ENCODE data around the gene CNOT6L.

The CNOT6L gene

DNA sequence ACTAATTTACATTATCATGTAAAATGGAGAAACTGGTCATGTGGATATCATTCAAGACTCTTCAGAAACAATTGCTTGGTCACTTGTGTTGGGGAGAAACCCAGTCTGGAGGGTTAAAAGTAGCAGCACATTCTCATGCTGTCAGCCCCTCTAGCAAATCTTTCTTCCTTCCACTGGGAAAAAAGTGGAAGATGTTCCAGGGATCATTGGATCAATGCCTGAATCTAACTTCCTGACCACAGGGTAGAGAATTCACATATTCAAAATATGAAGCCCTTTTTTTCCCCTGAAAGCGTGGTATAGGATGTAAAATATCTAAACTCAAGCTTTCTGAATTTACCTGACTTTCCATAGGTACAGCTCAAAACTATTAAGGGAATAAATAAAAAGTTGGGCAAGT is 115.5 kb downstream of the CNOT6L start:
- no peak overlapping the region for H3K9ac ChIP-seq (ENCODE audit: low read depth, low read length)
- no peak overlapping the region for H3K4me2 ChIP-seq (ENCODE audit: low read length)
- no peaks in the 10 kb centered on the region for H3K36me3 ChIP-seq (ENCODE audit: insufficient read depth, low read length)
- no peaks in the 10 kb centered on the region for H3K27me3 ChIP-seq (ENCODE audit: control insufficient read depth, insufficient read depth, low read length)
- H3K9me3 ChIP-seq (replicated peaks; ENCODE audit: low read length) = no peaks in the 10 kb centered on the region
- H3K4me1 ChIP-seq (ENCODE audit: control insufficient read depth, insufficient read depth, low read length) = peaks cover 13% of the 10 kb centered on the region
- H3K4me3 ChIP-seq (ENCODE audit: low read length) = no peak overlapping the region

DNA sequence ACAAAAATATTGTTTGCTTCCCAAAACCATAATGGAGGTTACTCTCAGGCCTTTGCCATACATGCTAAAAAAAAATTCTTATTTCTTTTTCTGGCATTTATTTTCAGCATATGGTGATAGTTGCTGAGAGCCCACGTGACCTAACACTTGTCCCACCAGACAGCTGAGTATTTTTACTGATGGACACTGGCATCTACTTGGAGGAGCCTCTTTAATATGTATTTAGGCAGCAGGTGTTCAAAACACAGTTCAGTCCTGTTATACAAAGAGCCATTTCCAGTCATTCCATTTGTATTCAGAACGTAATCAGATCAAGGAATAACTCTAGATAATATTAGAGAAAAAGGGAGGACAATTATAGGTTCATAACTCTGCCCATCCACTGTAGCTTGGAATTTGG is 118.0 kb downstream of the CNOT6L start:
- Histone ChIP-seq H3K9ac (ENCODE audit: low read depth, low read length) (no peak overlapping the region), H3K36me3 (ENCODE audit: insufficient read depth, low read length) (no peaks in the 10 kb centered on the region), H3K9me3 (replicated peaks; ENCODE audit: low read length) (no peaks in the 10 kb centered on the region), H3K4me2 (ENCODE audit: low read length) (no peak overlapping the region), H3K4me3 (ENCODE audit: low read length) (no peak overlapping the region), H3K27me3 (ENCODE audit: control insufficient read depth, insufficient read depth, low read length) (no peaks in the 10 kb centered on the region), H3K4me1 (ENCODE audit: control insufficient read depth, insufficient read depth, low read length) (peaks cover 28% of the 10 kb centered on the region)

GRCh38 chr4:77699731-77700210 is 119.4 kb downstream of the CNOT6L start:
- H3K4me1 ChIP-seq (ENCODE audit: control insufficient read depth, insufficient read depth, low read length) = peaks cover 37% of the 10 kb centered on the region
- H3K9me3 ChIP-seq (replicated peaks; ENCODE audit: low read length) = no peaks in the 10 kb centered on the region
- H3K27me3 ChIP-seq (ENCODE audit: control insufficient read depth, insufficient read depth, low read length) = no peaks in the 10 kb centered on the region
- H3K9ac ChIP-seq (ENCODE audit: low read depth, low read length) = no peak overlapping the region
- peak overlapping the region; percentile 49 for H3K4me2 ChIP-seq (ENCODE audit: low read length)
- H3K4me3 ChIP-seq (ENCODE audit: low read length) = peak overlapping the region; percentile 11
- no peaks in the 10 kb centered on the region for H3K36me3 ChIP-seq (ENCODE audit: insufficient read depth, low read length)

GRCh38 chr4:77697860-77698590 is 121.1 kb downstream of the CNOT6L start:
- Histone ChIP-seq H3K4me3 (ENCODE audit: low read length) (peak overlapping the region; percentile 15), H3K27me3 (ENCODE audit: control insufficient read depth, insufficient read depth, low read length) (no peaks in the 10 kb centered on the region)

DNA sequence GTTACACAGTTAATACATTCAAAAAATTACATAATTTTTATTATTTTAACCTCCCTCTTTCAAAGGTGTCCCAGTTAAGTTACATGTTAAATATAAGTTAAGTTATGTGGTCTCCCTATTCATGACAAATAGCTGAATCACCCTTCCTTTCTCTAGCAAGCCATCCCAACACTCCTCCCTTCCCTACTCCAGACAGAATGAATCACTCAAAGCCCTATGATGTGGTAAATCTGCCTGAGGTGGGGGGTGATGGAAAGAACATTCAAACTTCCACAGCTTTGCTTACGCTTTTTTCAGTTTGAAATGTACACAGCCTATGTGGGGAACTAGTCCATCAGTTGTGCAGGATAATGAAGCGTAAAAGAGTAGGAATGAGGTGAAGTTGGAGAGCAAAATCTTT is 123.4 kb downstream of the CNOT6L start:
- peak overlapping the region; percentile 71 for H3K4me2 ChIP-seq (ENCODE audit: low read length)
- peaks cover 37% of the 10 kb centered on the region for H3K4me1 ChIP-seq (ENCODE audit: control insufficient read depth, insufficient read depth, low read length)
- H3K9me3 ChIP-seq (replicated peaks; ENCODE audit: low read length) = no peaks in the 10 kb centered on the region
- H3K4me3 ChIP-seq (ENCODE audit: low read length) = peak overlapping the region; percentile 17
- H3K27me3 ChIP-seq (ENCODE audit: control insufficient read depth, insufficient read depth, low read length) = no peaks in the 10 kb centered on the region
- no peaks in the 10 kb centered on the region for H3K36me3 ChIP-seq (ENCODE audit: insufficient read depth, low read length)
- H3K9ac ChIP-seq (ENCODE audit: low read depth, low read length) = no peak overlapping the region

More at GRCh38 chr4:77697860-77698590, 121.1 kb downstream of the CNOT6L start:
- Histone ChIP-seq H3K4me2 (ENCODE audit: low read length) (peak overlapping the region; percentile 60), H3K36me3 (ENCODE audit: insufficient read depth, low read length) (no peaks in the 10 kb centered on the region), H3K4me1 (ENCODE audit: control insufficient read depth, insufficient read depth, low read length) (peaks cover 37% of the 10 kb centered on the region), H3K9ac (ENCODE audit: low read depth, low read length) (no peak overlapping the region), H3K9me3 (replicated peaks; ENCODE audit: low read length) (no peaks in the 10 kb centered on the region)

- Histone ChIP-seq H3K27me3 (ENCODE audit: control insufficient read depth, insufficient read depth, low read length) (no peaks in the 10 kb centered on the region), H3K9ac (ENCODE audit: low read depth, low read length) (no peak overlapping the region), H3K36me3 (ENCODE audit: insufficient read depth, low read length) (no peaks in the 10 kb centered on the region), H3K4me3 (ENCODE audit: low read length) (no peak overlapping the region), H3K4me2 (ENCODE audit: low read length) (no peak overlapping the region), H3K9me3 (replicated peaks; ENCODE audit: low read length) (no peaks in the 10 kb centered on the region), H3K4me1 (ENCODE audit: control insufficient read depth, insufficient read depth, low read length) (peaks cover 22% of the 10 kb centered on the region)
Observed at GRCh38 chr4:77692847-77693432, 126.2 kb downstream of the CNOT6L start.

- no peak overlapping the region for H3K4me3 ChIP-seq (ENCODE audit: low read length)
- H3K27me3 ChIP-seq (ENCODE audit: control insufficient read depth, insufficient read depth, low read length) = peaks cover 11% of the 10 kb centered on the region
- no peaks in the 10 kb centered on the region for H3K9me3 ChIP-seq (replicated peaks; ENCODE audit: low read length)
- no peak overlapping the region for H3K4me2 ChIP-seq (ENCODE audit: low read length)
- H3K4me1 ChIP-seq (ENCODE audit: control insufficient read depth, insufficient read depth, low read length) = no peaks in the 10 kb centered on the region
- no peak overlapping the region for H3K9ac ChIP-seq (ENCODE audit: low read depth, low read length)
- no peaks in the 10 kb centered on the region for H3K36me3 ChIP-seq (ENCODE audit: insufficient read depth, low read length)
Observed at GRCh38 chr4:77681792-77682191, 137.4 kb downstream of the CNOT6L start.

GRCh38 chr4:77676842-77677241 is 142.3 kb downstream of the CNOT6L start:
- Histone ChIP-seq H3K4me2 (ENCODE audit: low read length) (no peak overlapping the region), H3K4me3 (ENCODE audit: low read length) (no peak overlapping the region), H3K27me3 (ENCODE audit: control insufficient read depth, insufficient read depth, low read length) (peaks cover 5% of the 10 kb centered on the region), H3K9ac (ENCODE audit: low read depth, low read length) (no peak overlapping the region), H3K36me3 (ENCODE audit: insufficient read depth, low read length) (no peaks in the 10 kb centered on the region), H3K4me1 (ENCODE audit: control insufficient read depth, insufficient read depth, low read length) (no peaks in the 10 kb centered on the region), H3K9me3 (replicated peaks; ENCODE audit: low read length) (no peaks in the 10 kb centered on the region)

GRCh38 chr4:77671051-77671450 is 148.1 kb downstream of the CNOT6L start:
- H3K4me3 ChIP-seq (ENCODE audit: low read length) = no peak overlapping the region
- H3K27me3 ChIP-seq (ENCODE audit: control insufficient read depth, insufficient read depth, low read length) = no peaks in the 10 kb centered on the region
- no peaks in the 10 kb centered on the region for H3K36me3 ChIP-seq (ENCODE audit: insufficient read depth, low read length)
- H3K9me3 ChIP-seq (replicated peaks; ENCODE audit: low read length) = no peaks in the 10 kb centered on the region
- H3K4me2 ChIP-seq (ENCODE audit: low read length) = no peak overlapping the region
- H3K4me1 ChIP-seq (ENCODE audit: control insufficient read depth, insufficient read depth, low read length) = no peaks in the 10 kb centered on the region
- no peak overlapping the region for H3K9ac ChIP-seq (ENCODE audit: low read depth, low read length)

DNA sequence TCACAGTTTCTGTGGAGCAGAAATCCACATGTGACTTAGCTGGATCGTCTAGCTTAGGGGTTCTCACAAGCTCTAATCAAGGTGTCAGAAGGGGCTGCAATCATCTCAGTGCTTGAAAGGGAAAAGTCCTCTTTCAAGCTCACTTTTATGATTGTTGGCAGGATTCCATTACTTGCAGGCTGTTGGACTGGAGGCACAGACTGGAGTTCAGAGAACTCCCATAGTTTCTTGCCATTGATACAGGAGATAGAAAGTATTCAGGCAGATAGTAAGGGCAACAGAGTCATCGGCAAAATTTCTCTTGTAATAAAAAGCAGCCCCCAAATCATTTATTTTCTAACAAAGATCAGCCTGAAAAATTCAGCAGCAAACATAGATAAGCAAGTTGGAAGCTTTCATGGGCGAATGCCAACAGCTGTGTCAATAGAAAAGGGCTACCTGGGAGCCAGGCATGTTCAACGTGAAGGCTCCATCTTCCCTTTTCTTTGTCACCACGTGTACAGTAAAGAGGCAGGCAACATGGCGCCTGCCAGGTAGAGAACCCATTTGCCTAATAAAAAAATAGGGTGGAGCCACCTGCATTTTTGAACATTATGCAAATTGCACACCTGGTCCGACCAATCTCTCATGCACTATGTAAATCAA is 149.1 kb downstream of the CNOT6L start:
- Histone ChIP-seq H3K9me3 (replicated peaks; ENCODE audit: low read length) (no peaks in the 10 kb centered on the region), H3K36me3 (ENCODE audit: insufficient read depth, low read length) (no peaks in the 10 kb centered on the region), H3K4me3 (ENCODE audit: low read length) (no peak overlapping the region), H3K9ac (ENCODE audit: low read depth, low read length) (no peak overlapping the region), H3K4me1 (ENCODE audit: control insufficient read depth, insufficient read depth, low read length) (no peaks in the 10 kb centered on the region), H3K4me2 (ENCODE audit: low read length) (no peak overlapping the region), H3K27me3 (ENCODE audit: control insufficient read depth, insufficient read depth, low read length) (no peaks in the 10 kb centered on the region)

DNA sequence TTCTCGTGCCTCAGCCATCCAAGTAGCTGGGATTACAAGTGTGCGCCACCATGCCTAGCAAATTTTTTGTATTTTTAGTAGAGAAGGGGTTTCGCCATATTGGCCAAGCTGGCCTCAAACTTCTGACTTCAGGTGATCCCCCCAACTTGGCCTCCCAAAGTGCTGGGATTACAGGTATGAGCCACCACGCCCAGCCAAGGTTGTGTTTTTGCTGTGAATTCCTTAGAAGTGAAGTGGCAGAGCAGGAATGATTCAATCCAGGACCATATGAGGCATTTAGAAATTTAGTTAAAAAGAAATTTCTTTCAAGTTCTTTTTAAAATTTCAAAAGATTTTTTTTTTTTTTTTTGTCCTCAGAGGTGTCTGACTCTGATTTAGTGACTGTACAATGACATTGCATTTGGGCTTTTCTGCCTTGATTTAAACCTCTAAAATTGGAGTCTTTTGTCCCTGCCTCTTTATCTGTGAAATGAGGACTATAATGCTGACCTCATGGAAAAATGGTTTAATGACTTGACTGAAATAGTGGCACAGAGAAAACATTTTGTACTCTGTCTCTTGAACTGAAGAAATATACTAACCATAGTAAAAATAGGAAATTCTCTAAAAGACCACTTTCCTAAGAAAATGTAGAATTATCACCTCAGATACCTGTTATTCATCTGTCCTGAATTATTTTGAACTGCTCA is 153.6 kb downstream of the CNOT6L start:
- H3K4me3 ChIP-seq (ENCODE audit: low read length) = no peak overlapping the region
- no peak overlapping the region for H3K9ac ChIP-seq (ENCODE audit: low read depth, low read length)
- no peak overlapping the region for H3K4me2 ChIP-seq (ENCODE audit: low read length)
- no peaks in the 10 kb centered on the region for H3K4me1 ChIP-seq (ENCODE audit: control insufficient read depth, insufficient read depth, low read length)
- H3K9me3 ChIP-seq (replicated peaks; ENCODE audit: low read length) = no peaks in the 10 kb centered on the region
- H3K27me3 ChIP-seq (ENCODE audit: control insufficient read depth, insufficient read depth, low read length) = no peaks in the 10 kb centered on the region
- no peaks in the 10 kb centered on the region for H3K36me3 ChIP-seq (ENCODE audit: insufficient read depth, low read length)
